A549 treated with RU486 at 1 μM for 4 hours (cell line): ENCODE results near the gene SOHLH1. TPM values are rescaled to one million over a fixed set of nuclear protein-coding genes. Genes with fewer than 3 reads are reported as not detected.

Source experiments
- total RNA-seq: library from RNA; stranded (reverse); fragments of 200-300 nt; extraction: Qiagen RNA extraction; gene quantifications from 5 replicates; pipeline ENCODE4 v1.2.3, GENCODE V29; 2022; ENCODE audit warnings: low read depth

SOHLH1 gene
- not detected in 5 replicates for total RNA-seq

GRCh38 chr9:135699440-135699839, at the start of gene SOHLH1:
Gene SOHLH1, minus strand, starts transcription at chr9:135699481. Its CDS starts 14 bp downstream, at chr9:135699467.

GRCh38 chr9:135701959-135702721, 2.9 kb upstream of the SOHLH1 start, which contains the start of gene KCNT1:
Gene KCNT1, plus strand, starts transcription at chr9:135702185. Its CDS starts 74 bp downstream, at chr9:135702259.

GRCh38 chr9:135662758-135663450, 36.4 kb downstream of the SOHLH1 start, which contains the start of gene LCN9:
Gene LCN9, plus strand, starts transcription at chr9:135663309. Its CDS starts 13 bp downstream, at chr9:135663322.

Other genes starting within 250 kb of the SOHLH1 start
- 13.6 to 19.7 TPM (median 19.3 TPM) in 5 replicates for gene PPP1R26, start 219.7 kb downstream of the SOHLH1 start, total RNA-seq
- gene MRPS2, start 198.8 kb downstream of the SOHLH1 start, total RNA-seq, result 104 to 142 TPM (median 132 TPM) in 5 replicates
- not detected in 5 replicates for gene LCN1, start 178.0 kb downstream of the SOHLH1 start, total RNA-seq
- not detected in 5 replicates for gene OBP2A, start 153.4 kb downstream of the SOHLH1 start, total RNA-seq
- 0.25 to 0.66 TPM (median 0.30 TPM) in 3 of 5 replicates, not detected in the others for gene PAEP, start 137.7 kb downstream of the SOHLH1 start, total RNA-seq
- gene GLT6D1, start 59.9 kb downstream of the SOHLH1 start, total RNA-seq, result not detected in 5 replicates
- not detected in 5 replicates for gene LCN9, start 36.2 kb downstream of the SOHLH1 start, total RNA-seq
- gene KCNT1, start 2.7 kb upstream of the SOHLH1 start, total RNA-seq, result not detected in 5 replicates
- gene CAMSAP1, start 208.1 kb upstream of the SOHLH1 start, total RNA-seq, result 18.5 to 24.4 TPM (median 23.2 TPM) in 5 replicates